Astrocyte of the cerebellum (primary cell): Measurements from ENCODE around the gene ZNF860.

Source experiments
- DNase-seq: peaks from one replicate; pipeline ENCODE4 v3.0.0-alpha.2; 2011; ENCODE audit warnings: low read depth
- H3K4me3 ChIP-seq: 2 replicates; pipeline ENCODE4 v1.5.1; 2011; ENCODE audit warnings: mild to moderate bottlenecking, low read depth, low read length, moderate library complexity
- in situ Hi-C: cut with HindIII; loops from 2 replicates; pipeline ENCODE4 v1.10.0; 2017; ENCODE audit warnings: low sequenced_read_pairs
- TF ChIP-seq, protein P1 (sequence below): IDR thresholded peaks from 2 replicates; pipeline ENCODE4 v1.5.1; 2012; ENCODE audit warnings: low read length, low read depth, moderate library complexity, mild to moderate bottlenecking; ENCODE audit errors: missing control alignments

ZNF860 gene

DNA sequence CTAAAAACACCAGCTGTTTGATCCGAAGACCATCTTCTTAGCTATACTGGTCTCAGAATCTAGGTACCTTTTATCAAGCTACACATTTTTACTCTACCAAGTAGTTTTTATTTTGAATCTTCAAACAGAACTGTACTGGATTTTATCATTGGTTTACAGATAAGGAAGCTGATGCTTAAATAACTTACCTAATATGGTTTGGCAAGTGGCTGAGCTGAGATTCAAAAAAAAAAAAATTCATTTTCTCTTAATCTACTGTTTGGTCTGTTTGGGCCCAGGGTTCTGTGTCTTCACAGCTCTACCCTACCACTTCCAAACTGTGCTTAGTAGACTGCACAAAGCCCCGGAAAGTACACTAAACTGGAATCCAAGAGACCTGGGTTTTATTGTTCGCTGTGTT is 35.7 kb downstream of the ZNF860 start:
- in situ Hi-C loops: loop anchor here (10.0 kb wide), 1 partner anchor 88 kb away; the partner anchor contains the start of gene GPD1L
- no peak overlapping the region for H3K4me3 ChIP-seq
- TF ChIP-seq, protein P1, sequence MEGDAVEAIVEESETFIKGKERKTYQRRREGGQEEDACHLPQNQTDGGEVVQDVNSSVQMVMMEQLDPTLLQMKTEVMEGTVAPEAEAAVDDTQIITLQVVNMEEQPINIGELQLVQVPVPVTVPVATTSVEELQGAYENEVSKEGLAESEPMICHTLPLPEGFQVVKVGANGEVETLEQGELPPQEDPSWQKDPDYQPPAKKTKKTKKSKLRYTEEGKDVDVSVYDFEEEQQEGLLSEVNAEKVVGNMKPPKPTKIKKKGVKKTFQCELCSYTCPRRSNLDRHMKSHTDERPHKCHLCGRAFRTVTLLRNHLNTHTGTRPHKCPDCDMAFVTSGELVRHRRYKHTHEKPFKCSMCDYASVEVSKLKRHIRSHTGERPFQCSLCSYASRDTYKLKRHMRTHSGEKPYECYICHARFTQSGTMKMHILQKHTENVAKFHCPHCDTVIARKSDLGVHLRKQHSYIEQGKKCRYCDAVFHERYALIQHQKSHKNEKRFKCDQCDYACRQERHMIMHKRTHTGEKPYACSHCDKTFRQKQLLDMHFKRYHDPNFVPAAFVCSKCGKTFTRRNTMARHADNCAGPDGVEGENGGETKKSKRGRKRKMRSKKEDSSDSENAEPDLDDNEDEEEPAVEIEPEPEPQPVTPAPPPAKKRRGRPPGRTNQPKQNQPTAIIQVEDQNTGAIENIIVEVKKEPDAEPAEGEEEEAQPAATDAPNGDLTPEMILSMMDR: no peak
- DNase-seq: no peak

GRCh38 chr3:32018757-32019564 is 37.4 kb downstream of the ZNF860 start:
- H3K4me3 ChIP-seq: no peak overlapping the region
- peak; percentile 32 for DNase-seq
- TF ChIP-seq, protein P1: peak; percentile 63
- in situ Hi-C loops: loop anchor here (10.0 kb wide), 1 partner anchor 86 kb away; the partner anchor contains the start of gene GPD1L

GRCh38 chr3:32021155-32021554 is 39.6 kb downstream of the ZNF860 start:
- DNase-seq: no peak
- in situ Hi-C loops: no loop called here
- no peak overlapping the region for H3K4me3 ChIP-seq
- TF ChIP-seq, protein P1: no peak

- in situ Hi-C loops: no loop called here
- no peak overlapping the region for H3K4me3 ChIP-seq
- DNase-seq: no peak
- TF ChIP-seq, protein P1: no peak
Measured at GRCh38 chr3:32021748-32022147, 40.2 kb downstream of the ZNF860 start.

DNA sequence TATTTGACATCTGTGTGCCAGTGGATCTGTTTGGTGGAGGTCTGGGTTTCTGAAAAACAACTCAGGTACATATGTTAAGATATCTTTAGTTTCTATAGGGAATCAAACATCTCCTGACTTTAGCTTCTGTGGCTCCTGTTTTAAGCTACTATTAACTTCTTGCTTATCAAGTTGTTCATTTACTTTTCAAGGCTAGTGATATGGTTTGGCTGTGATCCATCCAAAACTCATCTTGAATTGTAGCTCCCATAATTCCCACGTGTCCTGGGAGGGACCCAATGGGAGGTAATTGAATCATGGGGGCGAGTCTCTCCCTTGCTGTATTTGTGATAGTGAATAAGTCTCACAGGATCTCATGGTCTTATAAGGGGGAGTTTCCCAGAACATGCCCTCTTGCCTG is 41.4 kb downstream of the ZNF860 start:
- TF ChIP-seq, protein P1: no peak
- in situ Hi-C loops: no loop called here
- no peak for DNase-seq
- no peak overlapping the region for H3K4me3 ChIP-seq

- H3K4me3 ChIP-seq: no peak overlapping the region
- DNase-seq: no peak
- in situ Hi-C loops: no loop called here
- TF ChIP-seq, protein P1: no peak
Measured at GRCh38 chr3:32026593-32026992, 45.0 kb downstream of the ZNF860 start.
